Umbilical cord (tissue), 2 donors: ENCODE measurements around the gene RAPGEF3. TPM values are rescaled to one million over a fixed set of nuclear protein-coding genes. Genes with fewer than 3 reads are reported as not detected.

Source experiments
- DNase-seq: peaks from one replicate; pipeline ENCODE4 v3.0.0-alpha.2; 2015; ENCODE audit warnings: low spot score
- total RNA-seq: library from RNA; depleted of rRNA; stranded (reverse); fragments of >200 nt; gene quantifications from one replicate; pipeline ENCODE4 v1.2.3, GENCODE V29; 2014; ENCODE audit warnings: low replicate concordance; ENCODE audit not compliant: insufficient read depth

Gene RAPGEF3
- total RNA-seq, 1 donor from 2014 or later = 6.0 TPM

GRCh38 chr12:47777151-47777550 is 18.5 kb upstream of the RAPGEF3 start:
- DNase-seq = no peak

GRCh38 chr12:47776471-47777143 is 17.9 kb upstream of the RAPGEF3 start:
- DNase-seq = no peak

DNA sequence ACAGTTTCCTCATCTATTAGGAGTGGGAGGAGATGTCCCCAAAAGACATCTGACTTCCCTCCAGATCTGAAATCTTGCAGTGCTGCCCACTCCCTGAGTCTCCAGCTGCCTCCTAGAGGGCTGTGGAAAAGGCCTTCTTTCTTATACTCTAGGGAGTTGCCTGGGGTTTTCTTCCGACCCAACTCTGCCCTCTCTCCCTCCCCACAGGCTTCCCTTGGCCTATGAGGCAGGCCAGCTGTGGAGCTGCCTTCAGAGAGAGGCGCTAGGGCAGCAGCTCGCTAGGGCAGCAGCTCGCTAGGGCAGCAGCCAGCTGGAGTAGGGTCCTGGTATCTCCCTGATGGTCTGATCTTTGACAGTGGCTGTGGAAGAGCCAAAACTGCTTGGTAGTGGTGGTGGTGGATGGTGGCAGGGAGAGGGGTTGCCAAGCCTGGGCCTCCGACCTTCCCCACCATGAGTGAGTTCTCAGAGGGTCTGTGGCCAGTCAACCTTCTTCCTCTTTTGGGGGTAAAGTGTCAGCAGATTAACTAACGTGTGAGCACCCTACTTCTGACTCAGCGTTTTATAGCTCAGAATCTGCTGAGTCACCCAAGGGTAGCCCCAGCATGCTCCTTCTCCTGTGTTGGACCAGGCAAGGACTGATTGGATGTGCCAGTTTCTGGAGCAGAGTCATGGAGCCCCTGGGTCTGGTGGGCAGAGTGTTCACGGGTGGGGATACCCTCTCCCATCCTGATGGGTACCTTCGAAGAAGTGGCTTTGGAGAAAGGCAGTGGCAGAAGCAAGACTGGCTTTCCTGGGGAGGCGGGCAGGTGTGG is 16.6 kb upstream of the RAPGEF3 start:
- no peak for DNase-seq

DNA sequence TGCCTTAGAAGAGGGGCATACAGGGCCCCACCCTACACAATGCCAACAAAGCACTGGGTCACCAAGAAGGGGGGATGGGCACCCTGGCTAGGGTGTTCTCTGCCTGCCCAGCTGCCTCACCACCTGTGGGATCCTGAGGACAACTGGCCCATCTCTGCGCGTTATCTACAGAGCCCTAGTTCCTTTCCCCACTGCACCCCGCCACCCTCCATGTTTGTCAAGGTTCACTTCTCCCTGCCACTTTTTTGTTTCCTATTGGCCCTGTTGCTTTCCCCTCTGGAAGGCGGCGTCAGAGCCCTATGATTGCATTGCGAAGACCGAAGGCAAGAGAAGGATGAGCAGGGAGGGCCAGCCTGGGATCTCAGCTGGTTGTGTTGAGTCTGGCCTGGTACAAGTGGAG is 16.0 kb upstream of the RAPGEF3 start:
- DNase-seq = no peak

DNA sequence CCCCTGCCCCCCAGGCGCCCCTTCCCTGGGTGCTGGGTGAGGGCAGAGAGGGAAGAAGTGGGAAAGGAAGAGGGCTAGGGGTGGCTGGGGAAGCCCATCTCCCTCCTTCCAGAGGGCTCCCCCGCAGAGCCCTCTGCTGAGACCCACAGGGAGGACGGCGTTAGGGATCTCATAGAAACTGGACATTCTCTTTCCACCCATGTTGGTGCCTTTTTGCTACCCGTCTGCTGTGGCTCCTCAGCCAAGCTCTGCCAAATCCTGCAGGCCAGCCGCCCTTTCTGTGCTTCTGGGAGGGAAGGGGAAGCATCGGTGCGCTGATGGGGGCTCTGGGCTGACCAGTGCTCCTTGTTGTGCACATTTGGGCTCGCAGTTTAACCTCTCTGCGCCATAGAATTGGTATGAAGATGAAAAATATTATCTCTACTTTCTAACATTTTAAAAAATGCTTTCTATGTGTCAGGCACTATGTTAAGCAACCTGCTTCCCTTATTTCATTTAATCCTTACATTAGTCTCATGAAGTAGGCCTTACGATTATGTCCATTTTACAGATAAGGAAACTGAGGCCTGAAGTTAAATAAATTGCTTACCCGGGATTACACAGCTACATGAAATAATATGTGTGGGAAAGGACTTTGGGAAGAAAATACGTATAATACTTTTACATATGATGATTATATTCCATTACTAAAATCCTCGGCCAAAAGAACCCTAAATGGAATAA is 15.3 kb upstream of the RAPGEF3 start:
- DNase-seq = no peak

DNA sequence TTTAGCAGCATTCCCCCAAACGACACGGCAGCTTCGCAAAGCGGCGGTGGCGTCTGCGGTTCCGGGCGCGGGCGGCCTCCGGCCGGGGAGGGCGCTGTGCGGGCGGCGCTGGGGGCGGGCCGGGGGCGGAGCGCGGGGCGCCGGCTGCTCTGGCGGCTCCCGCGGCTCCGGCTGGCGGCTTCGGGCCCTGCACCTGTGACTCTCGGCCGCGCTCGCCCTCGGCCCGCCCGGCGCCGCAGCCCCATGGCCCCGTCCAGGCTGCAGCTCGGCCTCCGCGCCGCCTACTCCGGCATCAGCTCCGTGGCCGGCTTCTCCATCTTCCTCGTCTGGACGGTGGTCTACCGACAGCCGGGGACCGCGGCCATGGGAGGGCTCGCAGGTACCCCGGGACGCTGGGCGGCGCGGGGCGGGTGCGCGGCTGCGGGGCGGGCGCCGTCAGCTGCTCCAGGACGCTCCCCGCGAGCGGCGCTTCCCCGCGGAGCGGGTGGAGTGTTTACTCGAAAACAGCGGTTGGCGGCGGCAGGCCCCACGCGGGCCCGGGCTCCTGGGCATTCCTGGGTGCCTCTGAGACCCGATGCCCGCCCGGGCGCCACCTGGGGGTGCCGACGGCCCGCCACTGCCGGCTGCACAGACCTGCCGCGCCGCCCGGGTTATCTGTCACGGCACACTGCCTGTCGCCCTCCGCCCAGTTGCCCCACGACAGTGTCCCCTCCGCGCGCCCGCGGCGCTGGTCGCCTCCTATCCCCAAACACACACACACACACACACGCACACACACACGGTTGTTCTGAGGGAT is 14.6 kb upstream of the RAPGEF3 start, which contains the start of gene SLC48A1:
Gene SLC48A1, plus strand, starts transcription at position 177 of the 796 bp plus-strand sequence. Its CDS starts 67 bp downstream, at position 244.
- DNase-seq = peak; percentile 63

DNA sequence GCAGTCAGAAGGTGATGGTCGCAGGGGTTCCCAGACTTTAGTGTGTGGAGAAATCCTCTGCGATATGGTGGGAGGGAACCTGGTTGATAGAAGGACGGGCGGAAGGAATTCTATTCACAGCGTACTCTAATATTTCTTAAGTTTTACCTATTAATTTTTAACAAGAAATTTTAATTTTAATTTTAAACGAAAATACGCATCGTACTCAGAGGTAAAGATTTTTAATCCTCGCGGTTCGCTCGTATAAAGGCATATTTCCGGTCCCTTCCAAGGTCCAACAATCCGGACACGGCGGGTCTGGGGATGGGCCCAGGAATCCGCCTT is 14.0 kb upstream of the RAPGEF3 start:
- DNase-seq = no peak

- DNase-seq = no peak
These were observed 13.5 kb upstream of the RAPGEF3 start for GRCh38 chr12:47772094-47772660.

GRCh38 chr12:47771304-47771703 is 12.6 kb upstream of the RAPGEF3 start:
- no peak for DNase-seq

DNA sequence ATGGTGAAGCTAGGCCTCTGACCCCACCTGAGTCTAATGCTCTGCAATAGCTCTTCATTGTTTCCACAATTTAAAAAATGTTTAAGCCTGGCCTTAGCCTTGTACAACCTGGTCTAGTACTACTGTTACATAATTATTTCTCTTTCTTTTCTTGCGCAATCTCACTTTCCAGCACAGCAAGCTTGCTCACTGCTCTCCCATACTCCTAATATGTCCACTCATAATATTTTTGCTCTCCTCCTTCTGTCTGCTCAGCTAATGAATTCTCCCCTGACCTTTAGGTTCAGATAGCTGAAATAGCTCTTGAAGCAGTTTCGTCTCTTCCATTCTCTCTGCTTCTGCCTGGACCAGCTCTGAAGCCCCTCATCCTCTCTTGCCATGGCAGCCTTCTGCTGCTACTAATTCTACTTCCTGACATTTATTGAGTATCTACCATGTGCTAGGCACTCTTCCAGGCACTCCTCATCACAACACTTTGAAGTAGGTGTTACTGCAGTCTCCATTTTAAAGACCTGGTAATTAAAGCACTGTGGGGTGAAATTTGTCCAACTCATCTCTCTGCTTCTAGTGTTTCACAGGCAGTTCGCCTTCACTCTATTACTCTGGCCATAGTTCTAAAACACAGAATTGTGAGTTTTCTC is 11.5 kb upstream of the RAPGEF3 start:
- no peak for DNase-seq

DNA sequence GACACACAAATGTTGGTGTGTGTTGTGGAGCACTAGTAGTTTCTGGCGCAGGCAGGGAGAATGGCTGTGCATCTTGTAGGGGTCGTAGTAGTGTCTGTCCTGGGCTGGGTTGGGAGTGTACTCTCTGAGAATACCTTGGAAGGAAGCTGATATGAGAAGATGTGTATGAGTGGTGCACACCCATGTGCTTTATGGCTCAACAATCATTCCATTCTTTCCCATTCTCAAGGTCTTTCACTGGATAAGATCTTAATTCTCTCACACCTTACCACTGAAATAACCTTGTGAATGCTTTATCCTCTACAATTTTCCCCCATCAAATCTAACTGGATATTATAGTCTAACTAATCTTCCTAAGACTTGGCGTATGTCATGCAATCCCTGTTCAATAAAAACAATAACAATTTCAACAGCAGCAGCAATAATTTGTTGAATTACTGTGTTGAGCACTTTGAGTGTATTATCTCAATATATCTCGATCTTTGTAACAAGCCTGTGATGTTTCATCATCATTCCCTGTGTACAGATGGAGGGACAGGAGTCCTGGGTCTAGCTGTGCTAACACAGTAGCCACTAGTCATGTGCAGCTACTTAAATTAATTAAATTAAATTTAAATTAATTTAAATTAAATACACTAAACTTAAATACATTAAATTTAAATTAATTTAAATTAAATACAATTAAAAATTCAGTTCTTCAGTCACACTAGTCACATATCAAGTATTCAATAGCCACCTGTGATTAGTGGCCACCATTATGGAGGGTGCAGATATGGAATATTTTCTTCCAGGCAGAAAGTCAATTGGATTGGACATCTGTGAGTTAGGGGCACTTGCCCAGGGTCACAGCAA is 10.8 kb upstream of the RAPGEF3 start:
- no peak for DNase-seq

DNA sequence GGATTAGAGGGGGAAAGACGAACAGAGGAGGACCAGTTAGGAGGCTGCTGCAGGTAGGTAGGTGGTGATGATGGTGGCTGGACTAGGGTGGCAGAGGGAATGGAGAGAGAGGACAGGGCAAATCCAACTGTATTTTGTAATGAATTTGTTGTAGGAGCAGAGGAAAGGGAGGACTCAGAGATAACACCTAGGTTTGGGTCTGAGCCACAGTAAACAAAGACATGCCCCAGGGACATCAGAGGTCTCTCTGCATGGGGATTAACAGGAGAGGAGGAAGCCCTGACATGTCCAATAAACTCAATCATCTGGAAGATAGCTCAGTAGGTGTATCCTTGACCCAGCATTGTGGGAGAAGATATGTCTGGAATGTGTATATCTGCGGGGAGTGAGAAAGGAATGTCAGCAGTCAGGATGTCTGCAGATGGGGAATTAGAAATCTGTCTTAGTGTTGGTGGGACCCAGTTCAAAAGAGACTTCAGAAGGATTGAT is 9.7 kb upstream of the RAPGEF3 start:
- DNase-seq = no peak

DNA sequence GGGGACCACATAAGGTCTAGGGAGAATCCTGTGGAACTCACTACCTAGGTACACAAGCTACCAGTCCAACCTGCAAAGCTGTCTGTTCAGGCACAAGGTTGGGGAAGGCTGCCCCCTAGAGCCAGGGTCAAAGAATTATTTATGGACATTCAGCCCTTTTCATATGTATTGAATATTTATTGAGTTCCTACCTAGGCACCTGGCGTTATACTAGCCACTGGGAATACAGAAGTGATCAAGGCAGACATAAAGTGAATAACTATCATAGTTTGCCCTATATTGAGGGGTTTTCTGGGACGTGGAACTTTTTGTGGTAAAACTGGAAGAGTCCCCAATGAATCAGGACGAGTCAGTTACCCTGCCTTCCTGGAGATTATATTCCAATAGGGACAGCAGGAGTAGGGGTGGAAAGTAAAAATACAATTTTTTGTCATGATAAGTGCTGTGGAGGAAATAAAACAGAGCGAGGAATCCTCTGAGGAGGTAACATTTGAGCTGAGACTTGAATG is 8.6 kb upstream of the RAPGEF3 start:
- DNase-seq = no peak

- DNase-seq = no peak
These were observed 8.0 kb upstream of the RAPGEF3 start for GRCh38 chr12:47766502-47767215.

- no peak for DNase-seq
These were observed 5.0 kb upstream of the RAPGEF3 start for GRCh38 chr12:47763481-47764346.

GRCh38 chr12:47762850-47763465 is 4.3 kb upstream of the RAPGEF3 start:
- DNase-seq = no peak

GRCh38 chr12:47758584-47758833 is 171 bp downstream of the RAPGEF3 start:
- no peak for DNase-seq
